ENCODE measurements around the gene GFER. TPM values are rescaled to one million over a fixed set of nuclear protein-coding genes. Genes with fewer than 3 reads are reported as not detected.

The GFER gene
- total RNA-seq, 1 donor: 8.7 TPM

DNA sequence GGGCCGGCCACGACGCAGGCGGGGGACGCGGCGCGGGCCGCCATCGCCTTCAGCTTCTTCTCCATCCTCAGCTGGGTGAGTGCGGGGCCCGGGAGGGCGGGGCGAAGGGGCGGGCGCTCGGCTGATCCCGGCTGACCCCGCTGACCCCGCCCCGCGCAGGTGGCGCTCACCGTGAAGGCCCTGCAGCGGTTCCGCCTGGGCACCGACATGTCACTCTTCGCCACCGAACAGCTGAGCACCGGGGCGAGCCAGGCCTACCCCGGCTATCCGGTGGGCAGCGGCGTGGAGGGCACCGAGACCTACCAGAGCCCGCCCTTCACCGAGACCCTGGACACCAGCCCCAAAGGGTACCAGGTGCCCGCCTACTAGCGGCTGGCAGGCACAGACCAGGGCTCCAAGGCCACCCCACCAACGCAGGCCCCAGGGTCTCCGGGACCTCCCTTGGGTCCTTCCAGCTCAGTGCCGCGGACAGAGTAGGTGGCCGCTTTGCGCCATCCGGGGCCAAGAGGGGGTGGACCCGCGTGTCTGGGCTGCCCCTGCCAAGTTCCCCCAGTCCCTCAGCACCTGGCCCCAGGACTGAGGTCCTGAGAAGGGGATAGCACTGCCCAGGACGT is 8.8 kb downstream of the GFER start:
- Histone ChIP-seq H3K4me1 (ENCODE audit: insufficient read depth, low read length) (no peaks in the 10 kb centered on the region), H3K4me2 (ENCODE audit: insufficient read depth, low read length) (peak overlapping the region; percentile 28), H3K36me3 (ENCODE audit: insufficient read depth, low read length) (peaks cover 9% of the 10 kb centered on the region), H3K9me3 (ENCODE audit: low read depth, low read length) (no peaks in the 10 kb centered on the region), H3K79me2 (ENCODE audit: insufficient read depth, low read length) (no peaks in the 10 kb centered on the region), H2AFZ (ENCODE audit: low read length) (peak overlapping the region; percentile 51), H3K27me3 (ENCODE audit: insufficient read depth, low read length) (peaks cover 29% of the 10 kb centered on the region), H4K20me1 (ENCODE audit: insufficient read depth, low read length) (no peaks in the 10 kb centered on the region), H3K4me3 (ENCODE audit: insufficient read depth, low read length) (no peak overlapping the region), H3K27ac (ENCODE audit: low read depth, low read length) (no peak overlapping the region)
- DNase-seq (ENCODE audit: insufficient read length, low spot score, missing footprints): no peak
- TF ChIP-seq, protein P1, sequence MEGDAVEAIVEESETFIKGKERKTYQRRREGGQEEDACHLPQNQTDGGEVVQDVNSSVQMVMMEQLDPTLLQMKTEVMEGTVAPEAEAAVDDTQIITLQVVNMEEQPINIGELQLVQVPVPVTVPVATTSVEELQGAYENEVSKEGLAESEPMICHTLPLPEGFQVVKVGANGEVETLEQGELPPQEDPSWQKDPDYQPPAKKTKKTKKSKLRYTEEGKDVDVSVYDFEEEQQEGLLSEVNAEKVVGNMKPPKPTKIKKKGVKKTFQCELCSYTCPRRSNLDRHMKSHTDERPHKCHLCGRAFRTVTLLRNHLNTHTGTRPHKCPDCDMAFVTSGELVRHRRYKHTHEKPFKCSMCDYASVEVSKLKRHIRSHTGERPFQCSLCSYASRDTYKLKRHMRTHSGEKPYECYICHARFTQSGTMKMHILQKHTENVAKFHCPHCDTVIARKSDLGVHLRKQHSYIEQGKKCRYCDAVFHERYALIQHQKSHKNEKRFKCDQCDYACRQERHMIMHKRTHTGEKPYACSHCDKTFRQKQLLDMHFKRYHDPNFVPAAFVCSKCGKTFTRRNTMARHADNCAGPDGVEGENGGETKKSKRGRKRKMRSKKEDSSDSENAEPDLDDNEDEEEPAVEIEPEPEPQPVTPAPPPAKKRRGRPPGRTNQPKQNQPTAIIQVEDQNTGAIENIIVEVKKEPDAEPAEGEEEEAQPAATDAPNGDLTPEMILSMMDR (IDR thresholded peaks at IDR 0.05; ENCODE audit: extremely low read depth, low read depth, low read length): no peak

DNA sequence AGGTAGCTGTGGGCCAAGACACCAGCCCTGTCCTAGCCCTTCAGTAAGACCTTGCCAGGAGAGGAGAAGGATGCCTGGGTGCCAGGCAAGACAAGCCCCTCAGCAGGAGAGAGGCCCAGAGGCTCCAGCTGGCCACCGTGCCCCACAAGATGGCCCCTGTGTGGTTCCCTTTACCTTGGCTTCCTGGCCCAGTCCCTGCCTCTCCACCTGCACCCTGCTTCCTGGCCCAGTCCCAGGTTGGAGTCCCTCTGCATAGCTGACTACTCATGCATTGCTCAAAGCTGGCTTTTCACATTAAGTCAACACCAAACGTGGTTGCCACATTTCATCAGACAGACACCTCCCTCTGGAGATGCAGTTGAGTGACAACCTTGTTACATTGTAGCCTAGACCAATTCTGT is 9.7 kb downstream of the GFER start:
- Histone ChIP-seq H3K4me1 (ENCODE audit: insufficient read depth, low read length) (no peaks in the 10 kb centered on the region), H3K27me3 (ENCODE audit: insufficient read depth, low read length) (peaks cover 26% of the 10 kb centered on the region), H3K9me3 (ENCODE audit: low read depth, low read length) (no peaks in the 10 kb centered on the region), H3K4me2 (ENCODE audit: insufficient read depth, low read length) (no peak overlapping the region), H4K20me1 (ENCODE audit: insufficient read depth, low read length) (no peaks in the 10 kb centered on the region), H3K27ac (ENCODE audit: low read depth, low read length) (no peak overlapping the region), H3K79me2 (ENCODE audit: insufficient read depth, low read length) (no peaks in the 10 kb centered on the region), H3K4me3 (ENCODE audit: insufficient read depth, low read length) (no peak overlapping the region), H3K36me3 (ENCODE audit: insufficient read depth, low read length) (peaks cover 11% of the 10 kb centered on the region), H2AFZ (ENCODE audit: low read length) (no peak overlapping the region)
- TF ChIP-seq, protein P1 (IDR thresholded peaks at IDR 0.05; ENCODE audit: extremely low read depth, low read depth, low read length): no peak
- DNase-seq (ENCODE audit: insufficient read length, low spot score, missing footprints): no peak

DNA sequence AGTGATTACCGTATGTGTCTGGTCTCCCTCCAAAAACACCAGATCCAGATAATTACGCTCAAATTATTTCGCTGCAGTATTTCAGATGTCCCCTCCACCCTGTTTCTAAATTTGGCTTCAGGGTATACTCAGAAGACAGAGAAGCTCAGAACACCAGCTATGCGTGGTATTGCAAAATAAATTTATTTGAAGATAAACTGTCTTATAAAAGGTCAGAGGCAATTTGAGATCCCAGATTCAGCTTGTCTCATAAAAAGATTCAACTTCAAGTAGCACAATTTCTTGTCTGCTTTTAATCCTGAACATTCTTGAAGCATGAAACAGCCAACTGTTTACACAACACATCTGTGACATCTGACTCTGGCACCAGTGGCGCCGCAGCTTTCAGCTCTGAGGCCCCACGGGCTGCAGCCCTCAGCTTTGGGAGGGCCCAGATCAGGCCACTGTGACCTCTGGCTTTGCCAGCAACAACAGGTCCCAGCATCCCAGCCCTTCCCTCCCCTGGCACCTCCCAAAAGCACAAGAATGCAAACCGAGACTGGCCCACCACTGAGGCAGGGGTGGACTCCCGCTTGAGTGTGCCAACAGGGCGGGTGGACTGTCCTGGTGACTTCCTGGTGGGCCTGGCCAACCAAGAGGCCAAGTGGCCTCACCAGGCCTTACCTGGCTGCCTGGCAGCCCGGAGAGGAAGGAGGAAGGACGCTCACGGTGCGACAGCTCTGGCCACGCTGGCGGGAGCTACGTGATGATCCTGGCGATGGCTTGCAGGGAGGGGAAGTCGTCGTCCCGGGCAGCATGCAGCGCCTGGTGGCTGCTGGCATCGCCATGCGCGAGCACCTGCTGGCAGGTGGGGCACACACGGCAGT is 13.7 kb downstream of the GFER start:
- Histone ChIP-seq H4K20me1 (ENCODE audit: insufficient read depth, low read length) (peaks cover 9% of the 10 kb centered on the region), H3K9me3 (ENCODE audit: low read depth, low read length) (no peaks in the 10 kb centered on the region), H3K79me2 (ENCODE audit: insufficient read depth, low read length) (peaks cover 17% of the 10 kb centered on the region), H3K4me3 (ENCODE audit: insufficient read depth, low read length) (no peak overlapping the region), H3K4me1 (ENCODE audit: insufficient read depth, low read length) (no peaks in the 10 kb centered on the region), H3K27me3 (ENCODE audit: insufficient read depth, low read length) (no peaks in the 10 kb centered on the region), H3K4me2 (ENCODE audit: insufficient read depth, low read length) (no peak overlapping the region), H3K36me3 (ENCODE audit: insufficient read depth, low read length) (peaks cover 44% of the 10 kb centered on the region), H3K27ac (ENCODE audit: low read depth, low read length) (no peak overlapping the region), H2AFZ (ENCODE audit: low read length) (no peak overlapping the region)
- TF ChIP-seq, protein P1 (IDR thresholded peaks at IDR 0.05; ENCODE audit: extremely low read depth, low read depth, low read length): no peak
- DNase-seq (ENCODE audit: insufficient read length, low spot score, missing footprints): no peak

DNA sequence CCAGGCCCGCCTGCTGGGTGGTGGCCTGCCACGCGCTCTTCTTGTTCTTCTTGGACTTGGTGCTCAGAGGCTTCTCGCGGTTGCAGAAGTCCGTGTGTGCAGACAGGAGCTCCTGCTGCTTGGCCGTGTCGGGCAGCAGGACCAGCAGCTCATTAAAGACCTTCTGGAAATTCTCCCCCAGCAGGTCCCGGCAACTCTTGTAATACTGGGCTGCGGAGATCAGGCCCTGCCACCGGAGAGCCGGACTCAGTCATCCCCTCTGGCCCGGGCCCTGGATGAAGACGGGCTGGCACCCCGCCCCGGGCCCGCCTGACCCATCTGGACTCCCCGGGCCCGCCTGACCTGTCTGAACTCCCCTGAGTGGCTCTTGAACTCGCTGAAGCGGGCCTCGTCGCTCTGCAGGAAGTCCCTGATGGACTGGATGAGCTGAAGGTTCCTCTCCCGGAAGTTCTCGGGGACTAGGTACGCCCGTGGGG is 14.4 kb downstream of the GFER start:
- TF ChIP-seq, protein P1 (IDR thresholded peaks at IDR 0.05; ENCODE audit: extremely low read depth, low read depth, low read length): no peak
- H2AFZ ChIP-seq (ENCODE audit: low read length): no peak overlapping the region
- peaks cover 16% of the 10 kb centered on the region for H4K20me1 ChIP-seq (ENCODE audit: insufficient read depth, low read length)
- H3K27ac ChIP-seq (ENCODE audit: low read depth, low read length): no peak overlapping the region
- no peaks in the 10 kb centered on the region for H3K9me3 ChIP-seq (ENCODE audit: low read depth, low read length)
- H3K4me2 ChIP-seq (ENCODE audit: insufficient read depth, low read length): no peak overlapping the region
- no peak overlapping the region for H3K4me3 ChIP-seq (ENCODE audit: insufficient read depth, low read length)
- peaks cover 50% of the 10 kb centered on the region for H3K36me3 ChIP-seq (ENCODE audit: insufficient read depth, low read length)
- H3K27me3 ChIP-seq (ENCODE audit: insufficient read depth, low read length): no peaks in the 10 kb centered on the region
- H3K4me1 ChIP-seq (ENCODE audit: insufficient read depth, low read length): no peaks in the 10 kb centered on the region
- DNase-seq (ENCODE audit: insufficient read length, low spot score, missing footprints): no peak
- H3K79me2 ChIP-seq (ENCODE audit: insufficient read depth, low read length): peaks cover 24% of the 10 kb centered on the region

All from osteoblast (primary cell).